Loucy (cell line): ENCODE measurements around the gene PATL1.

Source experiments
- H2AFZ ChIP-seq: fragments of 200-600 bp; sonication (generic); 2 replicates; pipeline ENCODE4 v1.6.0; 2016; ENCODE audit warnings: antibody characterized with exemption, mild to moderate bottlenecking, low read length, moderate library complexity
- H3F3A ChIP-seq: fragments of 200-600 bp; 2 replicates; pipeline ENCODE4 v1.6.0; 2016; ENCODE audit warnings: antibody characterized with exemption, low read depth, mild to moderate bottlenecking
- H3K27me3 ChIP-seq: fragments of 200-600 bp; sonication (generic); 2 replicates; pipeline ENCODE4 v1.6.1; 2014; ENCODE audit warnings: low read length, mild to moderate bottlenecking; ENCODE audit not compliant: insufficient read depth, poor library complexity, severe bottlenecking
- H3K36me3 ChIP-seq: fragments of 200-600 bp; sonication (generic); 2 replicates; pipeline ENCODE4 v1.6.1; 2016; ENCODE audit warnings: low read length; ENCODE audit not compliant: insufficient read depth
- H3K4me1 ChIP-seq: fragments of 200-600 bp; sonication (generic); 2 replicates; pipeline ENCODE4 v1.5.1; 2014; ENCODE audit warnings: low read length, mild to moderate bottlenecking; ENCODE audit not compliant: insufficient read depth, poor library complexity, severe bottlenecking
- H3K4me2 ChIP-seq: fragments of 200-600 bp; sonication (generic); 2 replicates; pipeline ENCODE4 v1.6.0; 2014; ENCODE audit warnings: antibody characterized with exemption, low read length, low read depth, mild to moderate bottlenecking; ENCODE audit not compliant: poor library complexity, severe bottlenecking
- H3K4me3 ChIP-seq: fragments of 200-600 bp; sonication (generic); 2 replicates; pipeline ENCODE4 v1.5.1; 2014; ENCODE audit warnings: low read length, mild to moderate bottlenecking, mixed read lengths; ENCODE audit not compliant: poor library complexity, severe bottlenecking
- H3K79me2 ChIP-seq: fragments of 200-600 bp; sonication (generic); 2 replicates; pipeline ENCODE4 v1.6.1; 2014; ENCODE audit warnings: low read length; ENCODE audit not compliant: insufficient read depth
- H3K9ac ChIP-seq: fragments of 200-600 bp; sonication (generic); 2 replicates; pipeline ENCODE4 v1.6.0; 2014; ENCODE audit warnings: mild to moderate bottlenecking, low read depth, low read length, moderate library complexity; ENCODE audit not compliant: poor library complexity, severe bottlenecking
- H3K9me2 ChIP-seq: fragments of 200-600 bp; sonication (generic); replicated peaks from 2 replicates; pipeline ENCODE4 v1.6.1; 2016; ENCODE audit warnings: low read depth, low read length, mixed read lengths
- H3K9me3 ChIP-seq: fragments of 200-600 bp; sonication (generic); 2 replicates; pipeline ENCODE4 v1.6.1; 2014; ENCODE audit warnings: mild to moderate bottlenecking, antibody characterized with exemption, low read length, low read depth; ENCODE audit not compliant: insufficient read depth
- H4K20me1 ChIP-seq: fragments of 200-600 bp; sonication (generic); 2 replicates; pipeline ENCODE4 v1.6.0; 2014; ENCODE audit warnings: antibody characterized with exemption, low read length, mild to moderate bottlenecking; ENCODE audit not compliant: insufficient read depth, poor library complexity, severe bottlenecking
- EZH2phosphoT487 ChIP-seq: fragments of 200-600 bp; IDR thresholded peaks from 2 replicates; pipeline ENCODE4 v1.6.1; 2018; ENCODE audit warnings: antibody characterized with exemption, mild to moderate bottlenecking, moderate library complexity, borderline replicate concordance
- TF ChIP-seq, protein P1 (sequence below): fragments of 200-600 bp; sonication (generic); conservative IDR thresholded peaks from 2 replicates; pipeline ENCODE4 v1.5.1; 2014; ENCODE audit warnings: mild to moderate bottlenecking, antibody characterized with exemption, low read length

The PATL1 gene

GRCh38 chr11:59678813-59679165 lies 10.0 kb upstream of the PATL1 start:
- Histone ChIP-seq H3K4me3 (no peak overlapping the region), H3K9me3 (no peaks in the 10 kb centered on the region), H3K79me2 (no peaks in the 10 kb centered on the region), H2AFZ (no peak overlapping the region), H4K20me1 (no peaks in the 10 kb centered on the region), H3K4me1 (no peaks in the 10 kb centered on the region), H3K9ac (no peak overlapping the region), H3K27me3 (no peaks in the 10 kb centered on the region), H3F3A (no peaks in the 10 kb centered on the region), H3K36me3 (no peaks in the 10 kb centered on the region), H3K9me2 (no peaks in the 10 kb centered on the region), H3K4me2 (no peak overlapping the region)
- TF ChIP-seq EZH2phosphoT487 = no peak
- TF ChIP-seq, protein P1, sequence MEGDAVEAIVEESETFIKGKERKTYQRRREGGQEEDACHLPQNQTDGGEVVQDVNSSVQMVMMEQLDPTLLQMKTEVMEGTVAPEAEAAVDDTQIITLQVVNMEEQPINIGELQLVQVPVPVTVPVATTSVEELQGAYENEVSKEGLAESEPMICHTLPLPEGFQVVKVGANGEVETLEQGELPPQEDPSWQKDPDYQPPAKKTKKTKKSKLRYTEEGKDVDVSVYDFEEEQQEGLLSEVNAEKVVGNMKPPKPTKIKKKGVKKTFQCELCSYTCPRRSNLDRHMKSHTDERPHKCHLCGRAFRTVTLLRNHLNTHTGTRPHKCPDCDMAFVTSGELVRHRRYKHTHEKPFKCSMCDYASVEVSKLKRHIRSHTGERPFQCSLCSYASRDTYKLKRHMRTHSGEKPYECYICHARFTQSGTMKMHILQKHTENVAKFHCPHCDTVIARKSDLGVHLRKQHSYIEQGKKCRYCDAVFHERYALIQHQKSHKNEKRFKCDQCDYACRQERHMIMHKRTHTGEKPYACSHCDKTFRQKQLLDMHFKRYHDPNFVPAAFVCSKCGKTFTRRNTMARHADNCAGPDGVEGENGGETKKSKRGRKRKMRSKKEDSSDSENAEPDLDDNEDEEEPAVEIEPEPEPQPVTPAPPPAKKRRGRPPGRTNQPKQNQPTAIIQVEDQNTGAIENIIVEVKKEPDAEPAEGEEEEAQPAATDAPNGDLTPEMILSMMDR = no peak

DNA sequence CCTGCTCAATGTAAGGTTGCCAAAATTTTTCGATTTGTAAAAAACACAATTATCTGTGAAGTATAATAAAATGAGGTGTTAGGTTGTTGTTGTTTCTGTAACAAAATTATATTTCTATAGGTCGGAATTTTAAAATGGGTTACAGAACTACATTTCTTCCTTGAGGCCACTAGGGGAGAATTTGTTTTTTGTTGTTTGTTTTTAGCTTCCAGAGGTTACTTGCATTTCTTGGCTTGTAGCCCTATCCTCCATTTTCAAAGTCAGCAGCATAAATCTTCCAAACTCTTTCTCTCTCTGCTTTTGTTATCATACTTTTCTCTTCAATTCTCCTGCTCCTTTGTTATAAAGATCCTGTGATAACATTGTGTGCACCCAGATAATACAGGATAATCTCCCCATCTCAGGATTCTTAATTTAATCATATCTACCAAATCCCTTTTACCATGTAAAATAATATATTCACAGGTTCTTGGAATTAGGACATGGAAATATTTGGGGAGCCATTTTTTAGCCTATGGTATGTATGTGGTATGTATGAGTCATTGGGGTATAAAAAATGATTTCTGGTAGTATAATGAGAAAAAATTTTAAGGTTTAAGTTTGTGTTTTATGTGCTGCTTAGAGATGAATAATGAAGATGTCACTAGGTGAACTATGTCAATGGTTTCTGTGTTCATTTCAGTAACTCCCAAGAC lies 9.4 kb upstream of the PATL1 start:
- H3K9me2 ChIP-seq = no peaks in the 10 kb centered on the region
- H3F3A ChIP-seq = no peaks in the 10 kb centered on the region
- H3K36me3 ChIP-seq = no peaks in the 10 kb centered on the region
- no peaks in the 10 kb centered on the region for H4K20me1 ChIP-seq
- H2AFZ ChIP-seq = no peak overlapping the region
- H3K79me2 ChIP-seq = no peaks in the 10 kb centered on the region
- H3K9me3 ChIP-seq = no peaks in the 10 kb centered on the region
- TF ChIP-seq EZH2phosphoT487 = no peak
- TF ChIP-seq, protein P1 = no peak; the same call in 1 of the 2 replicates
- no peak overlapping the region for H3K4me2 ChIP-seq
- no peak overlapping the region for H3K4me3 ChIP-seq
- H3K4me1 ChIP-seq = no peaks in the 10 kb centered on the region
- no peaks in the 10 kb centered on the region for H3K27me3 ChIP-seq
- no peak overlapping the region for H3K9ac ChIP-seq

DNA sequence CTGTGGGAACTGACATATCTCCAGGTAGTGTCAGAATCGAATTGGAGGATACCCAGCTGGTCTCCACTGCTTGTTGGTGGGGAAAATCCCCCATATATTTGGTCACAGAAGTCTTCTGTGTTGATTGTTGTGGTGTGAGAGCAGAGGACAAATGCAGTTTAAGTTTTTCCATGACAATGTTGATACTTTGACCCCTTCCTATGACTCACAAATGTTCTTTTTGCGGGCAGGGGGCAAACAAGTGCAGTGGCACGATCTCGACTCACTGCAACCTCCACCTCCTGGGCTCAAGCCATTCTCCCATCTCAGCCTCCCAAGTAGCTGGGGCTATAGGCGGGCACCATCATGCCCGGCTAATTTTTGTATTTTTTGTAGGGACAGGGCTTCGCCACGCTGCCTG lies 7.4 kb upstream of the PATL1 start:
- no peaks in the 10 kb centered on the region for H3F3A ChIP-seq
- H2AFZ ChIP-seq = no peak overlapping the region
- H3K9ac ChIP-seq = no peak overlapping the region
- no peaks in the 10 kb centered on the region for H3K9me3 ChIP-seq
- H4K20me1 ChIP-seq = no peaks in the 10 kb centered on the region
- H3K9me2 ChIP-seq = no peaks in the 10 kb centered on the region
- no peaks in the 10 kb centered on the region for H3K79me2 ChIP-seq
- H3K4me2 ChIP-seq = no peak overlapping the region
- H3K36me3 ChIP-seq = no peaks in the 10 kb centered on the region
- no peak overlapping the region for H3K4me3 ChIP-seq
- no peaks in the 10 kb centered on the region for H3K27me3 ChIP-seq
- H3K4me1 ChIP-seq = no peaks in the 10 kb centered on the region
- TF ChIP-seq EZH2phosphoT487 = no peak
- TF ChIP-seq, protein P1 = no peak
